GM12878 (cell line): ENCODE measurements around the gene TBCD. TPM values are rescaled to one million over a fixed set of nuclear protein-coding genes. Genes with fewer than 3 reads are reported as not detected.

Experiments used
- KLF5 ChIP-seq: fragments of 450-650 bp; IDR thresholded peaks from 2 replicates; pipeline ENCODE4 v1.6.1; 2014; ENCODE audit warnings: mild to moderate bottlenecking; ENCODE audit not compliant: partially characterized antibody
- NBN ChIP-seq: fragments of 450-650 bp; IDR thresholded peaks from 2 replicates; pipeline ENCODE4 v1.6.1; 2016
- NRF1 ChIP-seq: conservative IDR thresholded peaks from 2 replicates; pipeline ENCODE4 v1.6.1; 2011; ENCODE audit warnings: mild to moderate bottlenecking, low read depth, low read length, improper control_type of control experiment
- RAD51 ChIP-seq: fragments of 450-650 bp; IDR thresholded peaks from 2 replicates; pipeline ENCODE4 v1.6.1; 2016; ENCODE audit warnings: moderate library complexity, mild to moderate bottlenecking, inconsistent platforms
- RCOR1 ChIP-seq: conservative IDR thresholded peaks from 2 replicates; pipeline ENCODE4 v1.6.1; 2012; ENCODE audit warnings: low read depth, low read length, improper control_type of control experiment
- SPI1 ChIP-seq: IDR thresholded peaks from 2 replicates; pipeline ENCODE4 v1.6.1; 2011; ENCODE audit warnings: low read depth, mild to moderate bottlenecking, low read length, moderate library complexity, borderline replicate concordance; ENCODE audit not compliant: insufficient read depth
- SRF ChIP-seq, 2 experiments: IDR thresholded peaks; 2 replicates each; pipeline ENCODE4 v1.6.1; 2011; ENCODE audit warnings: low read depth in 2 of 2, low read length in 2 of 2, mild to moderate bottlenecking in 1 of 2, moderate library complexity in 1 of 2
- STAT3 ChIP-seq: IDR thresholded peaks from 2 replicates; pipeline ENCODE4 v1.6.1; 2011; ENCODE audit warnings: low read depth, low read length, improper control_type of control experiment
- WRNIP1 ChIP-seq: IDR thresholded peaks from 2 replicates; pipeline ENCODE4 v1.6.1; 2011; ENCODE audit warnings: low read depth, low read length, improper control_type of control experiment, borderline replicate concordance
- YY1 ChIP-seq: IDR thresholded peaks from 2 replicates; pipeline ENCODE4 v1.6.1; 2011; ENCODE audit warnings: low read depth, mild to moderate bottlenecking, low read length
- polyA plus RNA-seq, 11 experiments: library from polyadenylated mRNA; depleted of rRNA in 4 of 11; unstranded in 6 of 11; stranded (reverse) in 5 of 11; fragments of >200 nt; fragmentation: Nextera tagmentation in 4 of 11; fragmentation: Illumina TruSeq in 1 of 11; extraction: Ambion mirVana in 4 of 11; extraction: Trizol in 1 of 11; gene quantifications; 1 replicate in 1 of 11; 2 replicates in 10 of 11; pipeline versions ENCODE4 v1.2.1 to v1.2.3, GENCODE V29; 2011 to 2016; ENCODE audit warnings: inconsistent platforms in 2 of 11, missing spikeins in 2 of 11, low read depth in 1 of 11
- total RNA-seq, 4 experiments: library from RNA; depleted of rRNA in 3 of 4; stranded (reverse); fragments of >200 nt in 3 of 4; fragmentation: Illumina TruSeq in 1 of 4; extraction: Trizol in 1 of 4; gene quantifications; 2 replicates each; pipeline versions ENCODE4 v1.2.1 to v1.2.3, GENCODE V29; 2013 to 2021

Gene TBCD
- total and polyA plus RNA-seq, 10 of the 15 experiments (the other 5 are each of a cell fraction or from before 2014, with no cell fraction given): 10.3 to 114 (median 52.4) TPM

- TF ChIP-seq NBN (peak; percentile 86), STAT3 (no peak), SRF (IDR thresholded peaks at IDR 0.05; ENCODE audit: low read depth in 2 of 2, low read length in 2 of 2) (no peak), YY1 (peak; percentile 62; the same call in 1 of the 2 replicates), NRF1 (no peak), SPI1 (no peak), WRNIP1 (no peak), RAD51 (no peak), RCOR1 (0 out of 2 replicates have a peak, but pooled peaks have one; percentile 8), KLF5 (peak; percentile 25)
- TF ChIP-seq, all 136 proteins: peak for 35
These were observed 107.9 kb downstream of the TBCD start (continued) for GRCh38 chr17:82859431-82860403.
